CD14-positive monocyte (primary cell): ENCODE data around the gene SH2D7. TPM values are rescaled to one million over a fixed set of nuclear protein-coding genes. Genes with fewer than 3 reads are reported as not detected.

ENCODE experiments used
- DNase-seq, 3 donors: peaks; one replicate each; pipeline ENCODE4 v3.0.0-alpha.2; 2011 to 2022
- H2AFZ ChIP-seq: 2 replicates; pipeline ENCODE4 v1.6.0; 2012; ENCODE audit warnings: mild to moderate bottlenecking, low read depth, low read length, inconsistent platforms; ENCODE audit not compliant: insufficient read depth, poor library complexity, severe bottlenecking
- H3K27ac ChIP-seq, 2 donors: 1 replicate in 1 of 2; 2 replicates in 1 of 2; pipeline ENCODE4 v1.5.1; 2012 to 2013; ENCODE audit warnings: low read length in 2 of 2, control low read depth in 1 of 2, inconsistent platforms in 1 of 2, low read depth in 1 of 2, mild to moderate bottlenecking in 1 of 2
- H3K27me3 ChIP-seq, 2 donors: one replicate each; pipeline versions ENCODE4 v1.6.0 to v1.6.1; 2011 to 2013; ENCODE audit warnings: low read length in 2 of 2; ENCODE audit not compliant: control insufficient read depth in 2 of 2, insufficient read depth in 2 of 2
- H3K36me3 ChIP-seq, 2 donors: replicated peaks in 1 of 2; 1 replicate in 1 of 2; 2 replicates in 1 of 2; pipeline versions ENCODE4 v1.5.1 to v1.6.1; 2012 to 2013; ENCODE audit warnings: low read length in 2 of 2, control low read depth in 1 of 2, inconsistent platforms in 1 of 2, mild to moderate bottlenecking in 1 of 2; ENCODE audit not compliant: insufficient read depth in 2 of 2, control insufficient read depth in 1 of 2
- H3K4me1 ChIP-seq, 2 donors: 1 replicate in 1 of 2; 2 replicates in 1 of 2; pipeline versions ENCODE4 v1.5.1 to v1.6.1; 2012 to 2013; ENCODE audit warnings: low read length in 2 of 2, control low read depth in 1 of 2, inconsistent platforms in 1 of 2, mild to moderate bottlenecking in 1 of 2, moderate library complexity in 1 of 2; ENCODE audit not compliant: insufficient read depth in 2 of 2, control insufficient read depth in 1 of 2
- H3K4me2 ChIP-seq: replicated peaks from 2 replicates; pipeline ENCODE3; 2012; ENCODE audit warnings: low read length, moderate library complexity, mild to moderate bottlenecking; ENCODE audit not compliant: poor library complexity, severe bottlenecking; ENCODE audit errors: extremely low read depth
- H3K4me3 ChIP-seq, 3 experiments: fragments of 200-600 bp in 1 of 3; sonication (generic) in 1 of 3; replicated peaks in 1 of 3; 1 replicate in 2 of 3; 2 replicates in 1 of 3; pipeline ENCODE4 v1.5.1; 2011 to 2013; ENCODE audit warnings: low read length in 3 of 3, mild to moderate bottlenecking in 3 of 3, control low read depth in 2 of 3, low read depth in 2 of 3, inconsistent platforms in 1 of 3, moderate library complexity in 1 of 3
- H3K79me2 ChIP-seq: 2 replicates; pipeline ENCODE4 v1.6.0; 2012; ENCODE audit warnings: mild to moderate bottlenecking, control low read depth, inconsistent platforms, low read length, moderate library complexity; ENCODE audit not compliant: insufficient read depth
- H3K9ac ChIP-seq: 2 replicates; pipeline ENCODE4 v1.6.0; 2017; ENCODE audit warnings: low read length, mild to moderate bottlenecking; ENCODE audit not compliant: insufficient read depth, poor library complexity, severe bottlenecking
- H3K9me3 ChIP-seq, 2 donors: replicated peaks in 1 of 2; 1 replicate in 1 of 2; 2 replicates in 1 of 2; pipeline versions ENCODE4 v1.5.1 to v1.6.1; 2012 to 2013; ENCODE audit warnings: low read length in 2 of 2, control low read depth in 1 of 2; ENCODE audit not compliant: control insufficient read depth in 1 of 2, insufficient read depth in 1 of 2
- H4K20me1 ChIP-seq: 2 replicates; pipeline ENCODE4 v1.6.0; 2012; ENCODE audit warnings: mild to moderate bottlenecking, low read length, control low read depth, moderate library complexity; ENCODE audit not compliant: insufficient read depth
- H3K27ac Mint-ChIP-seq, 7 donors: one replicate each; pipeline ENCODE4 v1.8.0; 2020; ENCODE audit warnings: mild to moderate bottlenecking in 7 of 7, mixed read lengths in 7 of 7, moderate library complexity in 6 of 7, inconsistent platforms in 2 of 7
- H3K27me3 Mint-ChIP-seq, 3 donors: one replicate each; pipeline ENCODE4 v1.8.0; 2021 to 2022; ENCODE audit warnings: low read depth in 3 of 3, mild to moderate bottlenecking in 3 of 3, mixed read lengths in 3 of 3, moderate library complexity in 3 of 3, inconsistent platforms in 1 of 3
- H3K36me3 Mint-ChIP-seq, 2 donors: one replicate each; pipeline ENCODE4 v1.8.0; 2020; ENCODE audit warnings: mixed read lengths in 2 of 2, inconsistent platforms in 1 of 2, mild to moderate bottlenecking in 1 of 2
- H3K4me1 Mint-ChIP-seq: one replicate; pipeline ENCODE4 v1.8.0; 2020; ENCODE audit warnings: mild to moderate bottlenecking, mixed read lengths
- H3K4me3 Mint-ChIP-seq, 2 donors: one replicate each; pipeline ENCODE4 v1.8.0; 2020; ENCODE audit warnings: mild to moderate bottlenecking in 2 of 2, mixed read lengths in 2 of 2, moderate library complexity in 1 of 2
- H3K9me3 Mint-ChIP-seq, 7 donors: one replicate each; pipeline ENCODE4 v1.8.0; 2020 to 2022; ENCODE audit warnings: mixed read lengths in 7 of 7, mild to moderate bottlenecking in 6 of 7, moderate library complexity in 6 of 7, inconsistent platforms in 2 of 7
- CTCF ChIP-seq: fragments of 200-600 bp; IDR thresholded peaks from one replicate; pipeline ENCODE4 v1.8.0; 2022; ENCODE audit warnings: antibody characterized with exemption, mild to moderate bottlenecking
- WGBS: methylation state at CpG from one replicate; pipeline ENCODE4 v1.1.5; 2013; ENCODE audit warnings: missing lambda C conversion rate; ENCODE audit not compliant: insufficient coverage; 5-methylcytosine and 5-hydroxymethylcytosine counted together
- intact Hi-C, 2 donors: fragments of 100-400 bp; cut with micrococcal nuclease; formaldehyde crosslinking; loops; one replicate each; pipeline versions ENCODE4 v1.15.0 to v1.15.1; 2023
- polyA plus RNA-seq, 3 donors: library from polyadenylated mRNA; depleted of rRNA in 1 of 3; unstranded in 2 of 3; stranded (reverse) in 1 of 3; fragments of 300-500 nt in 2 of 3; fragments of >200 nt in 1 of 3; fragmentation: Illumina TruSeq in 2 of 3; gene quantifications; 1 replicate in 2 of 3; 2 replicates in 1 of 3; pipeline ENCODE4 v1.2.3, GENCODE V29; 2012 to 2021

SH2D7 gene
- polyA plus RNA-seq, 3 donors, result not detected

DNA sequence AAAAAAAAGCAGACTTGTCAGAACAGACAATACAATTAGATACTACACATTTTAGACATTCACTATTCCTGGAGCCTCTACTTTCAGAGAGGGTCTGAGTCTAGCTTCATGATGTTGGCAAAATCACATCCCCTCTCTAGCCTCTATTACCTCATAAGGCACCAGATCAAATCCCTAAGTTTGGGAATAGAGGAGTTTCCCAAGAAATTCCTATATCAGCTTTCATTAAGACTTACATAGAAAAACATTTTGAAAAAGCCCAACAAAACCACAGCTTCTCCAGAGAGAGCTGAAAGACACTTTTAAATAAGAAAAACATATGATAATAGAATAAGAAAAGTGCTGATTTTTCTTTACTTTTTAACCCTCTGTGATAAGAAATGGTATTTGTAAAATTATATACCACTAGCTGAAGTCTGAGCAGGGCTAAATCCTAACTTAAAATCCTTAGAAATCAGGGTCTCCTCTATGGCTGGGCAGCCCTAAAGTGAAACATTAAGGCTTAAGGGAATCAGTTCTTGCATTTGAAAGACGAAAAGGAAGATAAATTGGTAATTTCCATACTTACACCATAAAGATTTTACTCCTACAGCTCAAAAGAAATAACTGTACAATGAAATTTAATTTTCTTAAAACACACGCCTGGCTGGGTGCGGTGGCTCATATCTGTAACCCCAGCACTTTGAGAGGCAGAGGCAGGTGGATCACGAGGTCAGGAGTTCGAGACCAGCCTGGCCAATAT lies 19.1 kb upstream of the SH2D7 start:
- H3K36me3 ChIP-seq, result no peaks in the 10 kb centered on the region
- peaks cover 7 to 8% of the 10 kb centered on the region in 2 donors for H3K36me3 Mint-ChIP-seq
- no peaks in the 10 kb centered on the region for H3K27me3 Mint-ChIP-seq
- H3K27ac ChIP-seq, result peak overlapping the region in 1 of 2 donors; percentile 73
- H3K4me3 Mint-ChIP-seq, result peak overlapping the region in 1 of 2 donors; percentile 66
- H3K4me1 Mint-ChIP-seq, result peaks cover 41% of the 10 kb centered on the region
- H3K79me2 ChIP-seq, result peaks cover 96% of the 10 kb centered on the region
- peak overlapping the region in 5 of 7 donors; percentile 67 to 91 (median 70) for H3K27ac Mint-ChIP-seq
- H3K4me2 ChIP-seq, result peak overlapping the region; percentile 55
- peaks cover 77 to 94% of the 10 kb centered on the region in 2 donors for H3K4me1 ChIP-seq
- no peak overlapping the region for H2AFZ ChIP-seq
- DNase-seq, result no peak
- peak overlapping the region in 1 of 3 experiments; percentile 56 for H3K4me3 ChIP-seq
- TF ChIP-seq CTCF, result no peak
- peaks cover 30% of the 10 kb centered on the region for H4K20me1 ChIP-seq
- no peaks in the 10 kb centered on the region for H3K9me3 ChIP-seq
- WGBS, result 82% methylated on average over 2 of the region's 5 CpGs
- intact Hi-C loops, result loop anchor here in 1 of 2 donors (5.0 kb wide), 1 partner anchor 36 kb away; no protein-coding TSS in a partner anchor
- no peaks in the 10 kb centered on the region for H3K27me3 ChIP-seq
- H3K9me3 Mint-ChIP-seq, result peaks cover 0 to 2% (median 0%) of the 10 kb centered on the region in 7 donors
- H3K9ac ChIP-seq, result no peak overlapping the region

GRCh38 chr15:78075490-78076230 lies 16.7 kb upstream of the SH2D7 start:
- Mint-ChIP-seq H3K27ac (peak overlapping the region in 4 of 7 donors; percentile 0 to 90 (median 57)), H3K4me1 (peaks cover 41% of the 10 kb centered on the region)
- peaks cover 53 to 70% of the 10 kb centered on the region in 2 donors for H3K4me1 ChIP-seq

More at GRCh38 chr15:78075490-78076230, 16.7 kb upstream of the SH2D7 start:
- Mint-ChIP-seq H3K9me3 (peaks cover 0 to 2% (median 0%) of the 10 kb centered on the region in 7 donors), H3K4me3 (peak overlapping the region; percentile 91 to 99), H3K36me3 (peaks cover 7 to 8% of the 10 kb centered on the region in 2 donors), H3K27me3 (no peaks in the 10 kb centered on the region)
- Histone ChIP-seq H3K4me2 (peak overlapping the region; percentile 99), H3K4me3 (peak overlapping the region; percentile 83 to 97 (median 93)), H3K79me2 (peaks cover 72% of the 10 kb centered on the region), H2AFZ (no peak overlapping the region), H3K27me3 (no peaks in the 10 kb centered on the region), H3K36me3 (no peaks in the 10 kb centered on the region), H3K9me3 (no peaks in the 10 kb centered on the region), H3K27ac (peak overlapping the region; percentile 2 to 82), H4K20me1 (peaks cover 30% of the 10 kb centered on the region), H3K9ac (peak overlapping the region; percentile 78)
- intact Hi-C loops, result no loop called here
- TF ChIP-seq CTCF, result no peak
- WGBS, result 32% methylated on average over 3 of the region's 7 CpGs
- no peak for DNase-seq
